Body of pancreas (tissue), 4 donors: ENCODE measurements around the gene SPATS1.

Experiments
- POLR2A ChIP-seq, 3 donors: fragments of 450-650 bp; IDR thresholded peaks; one replicate each; pipeline ENCODE4 v1.6.1; 2016; ENCODE audit warnings: antibody characterized with exemption in 3 of 3, mild to moderate bottlenecking in 2 of 3
- TF ChIP-seq, protein P1 (sequence below), 7 experiments: fragments of 450-650 bp in 4 of 7; fragments of 200-600 bp in 3 of 7; sonication (generic) in 3 of 7; IDR thresholded peaks; one replicate each; pipeline ENCODE4 v1.5.1; 2016 to 2019; ENCODE audit warnings: antibody characterized with exemption in 7 of 7

DNA sequence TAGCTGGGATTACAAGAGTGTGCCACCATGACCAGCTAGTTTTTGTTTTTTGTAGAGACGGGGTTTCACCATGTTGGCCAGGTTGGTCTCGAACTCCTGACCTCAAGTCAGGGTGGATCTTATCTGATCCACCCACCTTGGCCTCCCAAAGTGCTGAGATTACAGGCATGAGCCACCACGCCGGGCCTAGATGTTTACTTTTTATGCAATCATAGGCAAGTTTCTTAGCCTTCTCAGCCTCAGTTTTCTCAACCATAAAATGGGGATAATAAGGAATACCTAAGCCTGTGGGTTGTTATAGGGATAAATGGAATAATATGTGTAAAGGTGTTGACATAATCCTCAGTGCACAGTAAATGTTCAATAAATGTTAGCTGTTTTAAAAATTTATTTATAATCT, 9.8 kb downstream of the SPATS1 start:
- TF ChIP-seq, protein P1, sequence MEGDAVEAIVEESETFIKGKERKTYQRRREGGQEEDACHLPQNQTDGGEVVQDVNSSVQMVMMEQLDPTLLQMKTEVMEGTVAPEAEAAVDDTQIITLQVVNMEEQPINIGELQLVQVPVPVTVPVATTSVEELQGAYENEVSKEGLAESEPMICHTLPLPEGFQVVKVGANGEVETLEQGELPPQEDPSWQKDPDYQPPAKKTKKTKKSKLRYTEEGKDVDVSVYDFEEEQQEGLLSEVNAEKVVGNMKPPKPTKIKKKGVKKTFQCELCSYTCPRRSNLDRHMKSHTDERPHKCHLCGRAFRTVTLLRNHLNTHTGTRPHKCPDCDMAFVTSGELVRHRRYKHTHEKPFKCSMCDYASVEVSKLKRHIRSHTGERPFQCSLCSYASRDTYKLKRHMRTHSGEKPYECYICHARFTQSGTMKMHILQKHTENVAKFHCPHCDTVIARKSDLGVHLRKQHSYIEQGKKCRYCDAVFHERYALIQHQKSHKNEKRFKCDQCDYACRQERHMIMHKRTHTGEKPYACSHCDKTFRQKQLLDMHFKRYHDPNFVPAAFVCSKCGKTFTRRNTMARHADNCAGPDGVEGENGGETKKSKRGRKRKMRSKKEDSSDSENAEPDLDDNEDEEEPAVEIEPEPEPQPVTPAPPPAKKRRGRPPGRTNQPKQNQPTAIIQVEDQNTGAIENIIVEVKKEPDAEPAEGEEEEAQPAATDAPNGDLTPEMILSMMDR (IDR thresholded peaks at IDR 0.05) = no peak
- TF ChIP-seq POLR2A (IDR thresholded peaks at IDR 0.05) = no peak
